ENCODE results near the gene ANKRD12. TPM values are rescaled to one million over a fixed set of nuclear protein-coding genes. Genes with fewer than 3 reads are reported as not detected.

The ANKRD12 gene
- total RNA-seq, 1 donor, result 32.0 TPM

GRCh38 chr18:9133225-9133624 lies 3.4 kb upstream of the ANKRD12 start:
- TF ChIP-seq CTCF (IDR thresholded peaks at IDR 0.05; ENCODE audit: insufficient read depth, low read depth, low read length), result no peak
- DNase-seq (ENCODE audit: low read depth), result no peak
- H3K4me3 ChIP-seq (ENCODE audit: low read depth, low read length), result no peak overlapping the region

GRCh38 chr18:9135081-9135911 lies 1.3 kb upstream of the ANKRD12 start:
- no peak for DNase-seq (ENCODE audit: low read depth)
- peak overlapping the region; percentile 76 for H3K4me3 ChIP-seq (ENCODE audit: low read depth, low read length)
- no peak for TF ChIP-seq CTCF (IDR thresholded peaks at IDR 0.05; ENCODE audit: insufficient read depth, low read depth, low read length)

- DNase-seq (ENCODE audit: low read depth), result no peak
- no peak for TF ChIP-seq CTCF (IDR thresholded peaks at IDR 0.05; ENCODE audit: insufficient read depth, low read depth, low read length)
Measured at GRCh38 chr18:9135912-9136314, 668 bp upstream of the ANKRD12 start.

GRCh38 chr18:9137168-9138066 lies 836 bp downstream of the ANKRD12 start:
- peak overlapping the region; percentile 89 for H3K4me3 ChIP-seq (ENCODE audit: low read depth, low read length)
- TF ChIP-seq CTCF (IDR thresholded peaks at IDR 0.05; ENCODE audit: insufficient read depth, low read depth, low read length), result no peak
- peak; percentile 88 for DNase-seq (ENCODE audit: low read depth)

More at GRCh38 chr18:9135912-9136314, 668 bp upstream of the ANKRD12 start:
- H3K4me3 ChIP-seq (ENCODE audit: low read depth, low read length), result peak overlapping the region; percentile 76

- TF ChIP-seq CTCF (IDR thresholded peaks at IDR 0.05; ENCODE audit: insufficient read depth, low read depth, low read length), result no peak
- peak overlapping the region; percentile 89 for H3K4me3 ChIP-seq (ENCODE audit: low read depth, low read length)
- DNase-seq (ENCODE audit: low read depth), result no peak
Measured at GRCh38 chr18:9139400-9140039, 2.9 kb downstream of the ANKRD12 start.

GRCh38 chr18:9140381-9140780 lies 3.8 kb downstream of the ANKRD12 start:
- no peak for TF ChIP-seq CTCF (IDR thresholded peaks at IDR 0.05; ENCODE audit: insufficient read depth, low read depth, low read length)
- peak overlapping the region; percentile 89 for H3K4me3 ChIP-seq (ENCODE audit: low read depth, low read length)
- DNase-seq (ENCODE audit: low read depth), result no peak
